Measurements from ENCODE around the gene LRRTM4.

The LRRTM4 gene

DNA sequence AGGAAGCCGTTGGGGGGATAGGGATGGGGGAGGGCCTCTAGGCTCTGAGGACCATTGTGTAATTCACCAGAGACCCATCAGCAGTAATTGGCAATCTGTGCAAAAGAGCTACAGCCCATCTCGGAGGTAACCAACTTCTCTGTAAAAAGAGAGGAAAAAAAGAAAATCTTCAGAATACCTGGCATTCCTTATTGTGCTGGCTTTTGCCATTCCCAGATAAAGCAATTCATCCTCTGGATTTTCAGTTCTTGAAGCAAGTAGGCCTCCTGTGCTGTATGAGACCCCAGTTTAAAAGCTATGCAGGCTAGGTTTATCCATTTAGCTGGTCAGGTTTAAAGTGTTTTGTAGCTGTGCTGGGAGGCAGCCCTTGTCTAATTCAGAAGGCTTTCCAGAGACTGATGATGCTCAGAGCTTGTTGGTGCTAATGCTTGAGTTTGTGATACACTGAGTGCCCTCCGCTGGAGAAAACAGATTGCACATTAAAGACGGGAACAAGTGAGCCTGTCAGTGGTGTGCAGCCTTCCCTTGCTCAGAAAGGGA lies at the start of gene LRRTM4:
Gene LRRTM4 (minus strand): TSS at position 446 of the 540 bp plus-strand sequence.
- TF ChIP-seq, protein P1, sequence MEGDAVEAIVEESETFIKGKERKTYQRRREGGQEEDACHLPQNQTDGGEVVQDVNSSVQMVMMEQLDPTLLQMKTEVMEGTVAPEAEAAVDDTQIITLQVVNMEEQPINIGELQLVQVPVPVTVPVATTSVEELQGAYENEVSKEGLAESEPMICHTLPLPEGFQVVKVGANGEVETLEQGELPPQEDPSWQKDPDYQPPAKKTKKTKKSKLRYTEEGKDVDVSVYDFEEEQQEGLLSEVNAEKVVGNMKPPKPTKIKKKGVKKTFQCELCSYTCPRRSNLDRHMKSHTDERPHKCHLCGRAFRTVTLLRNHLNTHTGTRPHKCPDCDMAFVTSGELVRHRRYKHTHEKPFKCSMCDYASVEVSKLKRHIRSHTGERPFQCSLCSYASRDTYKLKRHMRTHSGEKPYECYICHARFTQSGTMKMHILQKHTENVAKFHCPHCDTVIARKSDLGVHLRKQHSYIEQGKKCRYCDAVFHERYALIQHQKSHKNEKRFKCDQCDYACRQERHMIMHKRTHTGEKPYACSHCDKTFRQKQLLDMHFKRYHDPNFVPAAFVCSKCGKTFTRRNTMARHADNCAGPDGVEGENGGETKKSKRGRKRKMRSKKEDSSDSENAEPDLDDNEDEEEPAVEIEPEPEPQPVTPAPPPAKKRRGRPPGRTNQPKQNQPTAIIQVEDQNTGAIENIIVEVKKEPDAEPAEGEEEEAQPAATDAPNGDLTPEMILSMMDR (IDR thresholded peaks at IDR 0.05; ENCODE audit: low read depth, low read length): no peak
- H3K4me3 ChIP-seq (ENCODE audit: low read depth, low read length): no peak within 1 kb of the TSS

DNA sequence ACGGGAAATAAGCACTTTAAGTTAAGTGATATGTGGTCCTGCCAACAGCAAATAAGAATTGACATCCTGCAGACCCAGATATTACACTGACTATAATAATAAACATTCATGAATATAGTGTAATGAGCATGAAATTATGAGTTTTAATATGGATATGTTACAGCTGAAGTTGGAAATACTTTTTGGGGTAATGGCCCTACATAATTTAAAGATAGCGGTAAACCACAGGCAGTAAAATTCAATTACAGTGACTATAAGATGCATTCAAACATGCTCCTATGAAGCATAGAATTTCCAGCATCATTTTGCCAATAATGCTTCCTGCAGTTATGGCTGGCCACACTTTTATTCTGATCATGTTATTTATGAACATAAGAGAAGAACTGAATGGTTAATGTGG lies 49.4 kb upstream of the LRRTM4 start:
- no peak overlapping the region for H3K4me3 ChIP-seq (ENCODE audit: low read depth, low read length)
- TF ChIP-seq, protein P1 (IDR thresholded peaks at IDR 0.05; ENCODE audit: low read depth, low read length): no peak

DNA sequence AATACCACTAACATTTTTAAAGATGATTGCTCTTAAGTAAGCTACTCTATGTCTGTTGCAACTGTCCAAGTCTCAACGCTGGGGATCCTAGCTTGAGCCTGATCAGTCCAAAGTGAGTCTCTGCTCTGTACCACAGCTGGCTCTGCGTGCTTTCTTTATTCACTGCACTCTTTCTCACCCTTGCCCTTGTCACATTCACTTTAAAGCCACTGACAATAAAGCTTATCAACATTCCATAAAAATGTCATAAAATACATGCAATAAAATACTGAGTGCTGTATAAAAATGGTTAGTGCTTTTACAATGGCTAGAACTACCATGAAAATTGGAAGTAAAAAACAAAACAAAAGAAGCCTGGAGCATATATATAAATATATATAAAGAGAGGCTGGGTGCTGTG lies 45.5 kb upstream of the LRRTM4 start:
- TF ChIP-seq, protein P1 (IDR thresholded peaks at IDR 0.05; ENCODE audit: low read depth, low read length): no peak
- H3K4me3 ChIP-seq (ENCODE audit: low read depth, low read length): no peak overlapping the region

DNA sequence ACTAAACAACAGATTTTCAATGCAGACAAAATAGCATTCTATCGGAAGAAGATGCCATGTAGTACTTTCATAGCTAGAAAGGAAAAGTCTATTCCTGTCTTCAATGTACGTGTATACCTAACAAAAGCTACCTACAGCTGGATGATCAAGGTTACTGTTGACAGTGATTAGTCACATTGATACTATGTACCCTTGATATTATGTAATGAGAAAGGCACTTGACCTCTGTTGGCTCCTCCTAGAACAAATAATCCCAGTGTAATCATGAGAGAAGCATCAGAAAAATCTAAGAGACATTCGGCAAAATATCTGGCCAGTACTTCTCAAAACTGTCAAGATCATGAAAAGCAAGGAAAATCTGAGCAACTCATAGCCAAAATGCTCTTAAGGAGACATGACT lies 44.4 kb upstream of the LRRTM4 start:
- TF ChIP-seq, protein P1 (IDR thresholded peaks at IDR 0.05; ENCODE audit: low read depth, low read length): no peak
- no peak overlapping the region for H3K4me3 ChIP-seq (ENCODE audit: low read depth, low read length)

DNA sequence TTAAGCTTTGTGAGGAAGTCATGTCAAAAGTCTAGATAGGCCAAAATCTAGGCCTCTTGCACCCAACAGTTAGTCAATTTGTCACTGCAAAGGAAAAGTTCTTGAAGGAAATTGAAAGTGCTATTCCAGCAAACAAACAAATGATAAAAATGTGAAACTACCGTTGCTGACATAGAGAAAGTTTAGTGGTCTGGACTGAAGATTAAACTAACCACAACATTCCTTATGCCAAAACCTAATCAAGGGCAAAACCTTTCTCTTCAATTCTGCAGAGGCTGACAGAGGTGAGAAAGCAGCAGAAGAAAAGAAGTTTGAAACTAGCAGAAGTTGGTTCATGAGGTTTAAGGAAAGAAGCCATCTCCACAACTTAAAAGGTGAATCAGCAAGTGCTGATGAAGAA lies 44.0 kb upstream of the LRRTM4 start:
- TF ChIP-seq, protein P1 (IDR thresholded peaks at IDR 0.05; ENCODE audit: low read depth, low read length): no peak
- H3K4me3 ChIP-seq (ENCODE audit: low read depth, low read length): no peak overlapping the region

DNA sequence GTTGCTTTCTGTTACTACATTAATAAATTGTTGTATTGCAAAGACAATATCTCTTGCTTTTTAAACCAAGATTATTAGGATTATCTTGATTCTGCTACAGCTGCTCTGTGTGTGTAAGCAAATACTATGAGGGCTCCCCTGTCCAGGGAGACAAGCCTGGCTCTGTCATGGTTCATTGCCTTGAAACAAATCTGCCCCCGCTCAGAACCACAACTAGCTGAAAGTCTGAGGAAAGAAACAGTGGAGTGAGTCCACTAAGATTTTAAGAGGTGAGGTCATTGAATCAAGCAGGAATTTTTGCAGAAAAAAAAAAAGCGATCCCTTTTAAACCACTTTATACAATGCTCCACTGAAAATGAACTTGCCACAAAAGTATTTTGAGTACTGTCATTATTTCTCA lies 30.8 kb upstream of the LRRTM4 start:
- H3K4me3 ChIP-seq (ENCODE audit: low read depth, low read length): no peak overlapping the region
- TF ChIP-seq, protein P1 (IDR thresholded peaks at IDR 0.05; ENCODE audit: low read depth, low read length): no peak

DNA sequence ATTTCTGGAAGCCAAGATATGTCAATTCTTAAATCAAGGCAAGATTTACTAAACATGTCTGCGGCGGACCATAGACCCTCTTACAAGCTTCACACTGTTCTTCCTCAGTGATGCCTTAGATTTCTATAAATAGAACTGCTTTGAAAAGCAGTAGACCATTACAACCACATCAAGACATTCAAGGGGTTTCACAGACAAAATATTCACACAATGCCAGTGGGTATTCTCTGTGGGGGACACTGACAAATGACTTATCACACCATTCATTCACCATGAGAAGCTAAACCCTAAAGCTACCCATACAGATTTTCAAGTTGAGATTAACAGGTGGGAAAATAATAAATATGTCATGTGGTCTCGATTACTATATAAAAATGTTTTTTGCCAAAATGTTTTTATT lies 15.9 kb upstream of the LRRTM4 start:
- no peak overlapping the region for H3K4me3 ChIP-seq (ENCODE audit: low read depth, low read length)
- TF ChIP-seq, protein P1 (IDR thresholded peaks at IDR 0.05; ENCODE audit: low read depth, low read length): no peak
